ENCODE results near the gene CCL26.
"Not testable (repeated sequence)": the region's sequence is repeated elsewhere in the genome, so short reads cannot be mapped to it uniquely, and the experiment has no call there.

Gene CCL26

GRCh38 chr7:75806560-75807307, 34.7 kb upstream of the CCL26 start:
- no peak overlapping the region for H3K27ac Mint-ChIP-seq
- no peak overlapping the region for H3K4me3 Mint-ChIP-seq
- DNase-seq = no peak
- peaks cover 7% of the 10 kb centered on the region for H3K36me3 Mint-ChIP-seq (ENCODE audit: low read depth)
- no peak for ATAC-seq
- peaks cover 5% of the 10 kb centered on the region for H3K27me3 Mint-ChIP-seq
- peaks cover 12% of the 10 kb centered on the region for H3K9me3 Mint-ChIP-seq
- H3K4me1 Mint-ChIP-seq = no peaks in the 10 kb centered on the region

GRCh38 chr7:75804705-75805104, 32.7 kb upstream of the CCL26 start:
- no peak overlapping the region for H3K27ac Mint-ChIP-seq
- no peaks in the 10 kb centered on the region for H3K4me1 Mint-ChIP-seq
- no peak for ATAC-seq
- no peak for DNase-seq
- H3K36me3 Mint-ChIP-seq (ENCODE audit: low read depth) = peaks cover 7% of the 10 kb centered on the region
- no peak overlapping the region for H3K4me3 Mint-ChIP-seq
- H3K27me3 Mint-ChIP-seq = peaks cover 5% of the 10 kb centered on the region
- peaks cover 12% of the 10 kb centered on the region for H3K9me3 Mint-ChIP-seq

GRCh38 chr7:75804004-75804403, 32.0 kb upstream of the CCL26 start:
- ATAC-seq (no peak), DNase-seq (no peak)
- peaks cover 7% of the 10 kb centered on the region for H3K36me3 Mint-ChIP-seq (ENCODE audit: low read depth)
- H3K4me3 Mint-ChIP-seq = no peak overlapping the region
- H3K27ac Mint-ChIP-seq = no peak overlapping the region
- peaks cover 12% of the 10 kb centered on the region for H3K9me3 Mint-ChIP-seq
- H3K4me1 Mint-ChIP-seq = no peaks in the 10 kb centered on the region
- H3K27me3 Mint-ChIP-seq = peaks cover 6% of the 10 kb centered on the region

GRCh38 chr7:75802552-75802821, 30.5 kb upstream of the CCL26 start:
- Mint-ChIP-seq H3K27ac (no peak overlapping the region), H3K36me3 (ENCODE audit: low read depth) (peaks cover 7% of the 10 kb centered on the region), H3K4me3 (no peak overlapping the region), H3K4me1 (no peaks in the 10 kb centered on the region), H3K27me3 (peaks cover 6% of the 10 kb centered on the region), H3K9me3 (peaks cover 9% of the 10 kb centered on the region)
- no peak for ATAC-seq
- DNase-seq = no peak

- H3K4me1 Mint-ChIP-seq = no peaks in the 10 kb centered on the region
- H3K9me3 Mint-ChIP-seq = no peaks in the 10 kb centered on the region
- DNase-seq (no peak), ATAC-seq (no peak)
- no peak overlapping the region for H3K4me3 Mint-ChIP-seq
- H3K27ac Mint-ChIP-seq = no peak overlapping the region
- H3K36me3 Mint-ChIP-seq (ENCODE audit: low read depth) = no peaks in the 10 kb centered on the region
- peaks cover 15% of the 10 kb centered on the region for H3K27me3 Mint-ChIP-seq
These were observed 26.8 kb upstream of the CCL26 start for GRCh38 chr7:75798770-75799169.

GRCh38 chr7:75796420-75796819, 24.4 kb upstream of the CCL26 start:
- H3K9me3 Mint-ChIP-seq = no peaks in the 10 kb centered on the region
- no peak overlapping the region for H3K27ac Mint-ChIP-seq
- DNase-seq (no peak), ATAC-seq (no peak)
- H3K27me3 Mint-ChIP-seq = peaks cover 11% of the 10 kb centered on the region
- no peaks in the 10 kb centered on the region for H3K4me1 Mint-ChIP-seq
- H3K4me3 Mint-ChIP-seq = no peak overlapping the region
- H3K36me3 Mint-ChIP-seq (ENCODE audit: low read depth) = no peaks in the 10 kb centered on the region

- H3K27ac Mint-ChIP-seq = no peak overlapping the region
- H3K4me3 Mint-ChIP-seq = no peak overlapping the region
- peaks cover 11% of the 10 kb centered on the region for H3K27me3 Mint-ChIP-seq
- H3K9me3 Mint-ChIP-seq = no peaks in the 10 kb centered on the region
- DNase-seq (no peak), ATAC-seq (no peak)
- H3K36me3 Mint-ChIP-seq (ENCODE audit: low read depth) = no peaks in the 10 kb centered on the region
- H3K4me1 Mint-ChIP-seq = no peaks in the 10 kb centered on the region
These were observed 23.8 kb upstream of the CCL26 start for GRCh38 chr7:75795831-75796285.

GRCh38 chr7:75793676-75794075, 21.7 kb upstream of the CCL26 start:
- Mint-ChIP-seq H3K4me3 (no peak overlapping the region), H3K4me1 (no peaks in the 10 kb centered on the region), H3K27me3 (peaks cover 9% of the 10 kb centered on the region), H3K36me3 (ENCODE audit: low read depth) (no peaks in the 10 kb centered on the region), H3K9me3 (no peaks in the 10 kb centered on the region), H3K27ac (no peak overlapping the region)
- ATAC-seq (no peak), DNase-seq (no peak)

- not testable (repeated sequence) for H3K4me1 Mint-ChIP-seq; H3K4me3 Mint-ChIP-seq; H3K9me3 Mint-ChIP-seq; DNase-seq; H3K36me3 Mint-ChIP-seq (ENCODE audit: low read depth); H3K27me3 Mint-ChIP-seq; ATAC-seq; H3K27ac Mint-ChIP-seq
These were observed 20.6 kb upstream of the CCL26 start for GRCh38 chr7:75792567-75792966.

GRCh38 chr7:75789361-75789924, 17.4 kb upstream of the CCL26 start:
- no peaks in the 10 kb centered on the region for H3K36me3 Mint-ChIP-seq (ENCODE audit: low read depth)
- no peak overlapping the region for H3K27ac Mint-ChIP-seq
- no peak overlapping the region for H3K4me3 Mint-ChIP-seq
- DNase-seq = no peak
- H3K4me1 Mint-ChIP-seq = no peaks in the 10 kb centered on the region
- peaks cover 4% of the 10 kb centered on the region for H3K27me3 Mint-ChIP-seq
- no peaks in the 10 kb centered on the region for H3K9me3 Mint-ChIP-seq
- no peak for ATAC-seq

- H3K9me3 Mint-ChIP-seq; H3K4me1 Mint-ChIP-seq; H3K4me3 Mint-ChIP-seq; H3K27me3 Mint-ChIP-seq; ATAC-seq; H3K27ac Mint-ChIP-seq; H3K36me3 Mint-ChIP-seq (ENCODE audit: low read depth); DNase-seq: not testable (repeated sequence)
These were observed 16.3 kb upstream of the CCL26 start for GRCh38 chr7:75788154-75788847.

GRCh38 chr7:75783058-75783457, 11.0 kb upstream of the CCL26 start:
- not testable (repeated sequence) for H3K4me3 Mint-ChIP-seq; H3K36me3 Mint-ChIP-seq (ENCODE audit: low read depth); H3K27ac Mint-ChIP-seq; ATAC-seq; DNase-seq; H3K9me3 Mint-ChIP-seq
- peaks cover 36% of the 10 kb centered on the region for H3K27me3 Mint-ChIP-seq
- peaks cover 24% of the 10 kb centered on the region for H3K4me1 Mint-ChIP-seq

- not testable (repeated sequence) for H3K36me3 Mint-ChIP-seq (ENCODE audit: low read depth); H3K9me3 Mint-ChIP-seq; H3K4me3 Mint-ChIP-seq; H3K27ac Mint-ChIP-seq; DNase-seq; ATAC-seq
- Mint-ChIP-seq H3K27me3 (peaks cover 36% of the 10 kb centered on the region), H3K4me1 (peaks cover 44% of the 10 kb centered on the region)
These were observed 8.7 kb upstream of the CCL26 start for GRCh38 chr7:75780647-75781273.

- peaks cover 36% of the 10 kb centered on the region for H3K27me3 Mint-ChIP-seq
- H3K4me3 Mint-ChIP-seq; ATAC-seq; H3K9me3 Mint-ChIP-seq; H3K27ac Mint-ChIP-seq; H3K36me3 Mint-ChIP-seq (ENCODE audit: low read depth); DNase-seq: not testable (repeated sequence)
- H3K4me1 Mint-ChIP-seq = peaks cover 49% of the 10 kb centered on the region
These were observed 7.5 kb upstream of the CCL26 start for GRCh38 chr7:75779516-75779915.

- not testable (repeated sequence) for H3K27ac Mint-ChIP-seq; ATAC-seq; H3K4me3 Mint-ChIP-seq; H3K36me3 Mint-ChIP-seq (ENCODE audit: low read depth); H3K9me3 Mint-ChIP-seq; DNase-seq
- peaks cover 49% of the 10 kb centered on the region for H3K4me1 Mint-ChIP-seq
- peaks cover 36% of the 10 kb centered on the region for H3K27me3 Mint-ChIP-seq
These were observed 7.0 kb upstream of the CCL26 start for GRCh38 chr7:75779035-75779434.

All from activated naive CD8-positive, alpha-beta T cell treated with anti-CD3 and anti-CD28 coated beads, Interleukin-2, amount 50 U/mL, for 24 hours (primary cell).